ENCODE results near the gene IMMP2L. TPM values are rescaled to one million over a fixed set of nuclear protein-coding genes. Genes with fewer than 3 reads are reported as not detected.
"Not testable (repeated sequence)": the region's sequence is repeated elsewhere in the genome, so short reads cannot be mapped to it uniquely, and the experiment has no call there.

Gene IMMP2L
- polyA plus RNA-seq, 1 of the 3 experiments (the other 2 are of a cell fraction), result 10.7 TPM

DNA sequence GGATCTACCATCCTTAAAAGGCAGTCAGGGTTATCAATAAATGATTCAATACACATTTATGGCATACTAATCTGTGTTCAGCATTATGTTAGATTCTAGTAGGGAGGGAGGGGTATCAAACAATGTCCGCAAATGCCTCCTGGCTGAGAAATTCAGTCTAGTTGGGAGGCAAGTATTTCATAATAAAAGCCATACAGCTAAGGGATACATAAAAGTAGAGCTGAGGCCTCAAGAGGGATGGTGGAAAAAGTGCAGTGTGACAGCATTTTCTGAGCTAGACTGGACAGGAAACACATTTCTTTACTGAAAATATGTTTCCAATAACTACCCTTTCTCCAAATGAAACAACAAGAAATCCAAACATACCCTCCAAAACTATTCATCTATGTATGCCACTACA is 624.1 kb downstream of the IMMP2L start (continued):
- TF ChIP-seq, protein P1, sequence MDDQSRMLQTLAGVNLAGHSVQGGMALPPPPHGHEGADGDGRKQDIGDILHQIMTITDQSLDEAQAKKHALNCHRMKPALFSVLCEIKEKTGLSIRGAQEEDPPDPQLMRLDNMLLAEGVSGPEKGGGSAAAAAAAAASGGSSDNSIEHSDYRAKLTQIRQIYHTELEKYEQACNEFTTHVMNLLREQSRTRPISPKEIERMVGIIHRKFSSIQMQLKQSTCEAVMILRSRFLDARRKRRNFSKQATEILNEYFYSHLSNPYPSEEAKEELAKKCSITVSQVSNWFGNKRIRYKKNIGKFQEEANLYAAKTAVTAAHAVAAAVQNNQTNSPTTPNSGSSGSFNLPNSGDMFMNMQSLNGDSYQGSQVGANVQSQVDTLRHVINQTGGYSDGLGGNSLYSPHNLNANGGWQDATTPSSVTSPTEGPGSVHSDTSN (IDR thresholded peaks at IDR 0.05), result no peak
- no peak for TF ChIP-seq ELF1 (IDR thresholded peaks at IDR 0.05)
- no peak for TF ChIP-seq GABPA (IDR thresholded peaks at IDR 0.05; ENCODE audit: low read depth)
- no peak for TF ChIP-seq MEF2A (IDR thresholded peaks at IDR 0.05; ENCODE audit: borderline replicate concordance, low read depth)
- TF ChIP-seq CHD2 (IDR thresholded peaks at IDR 0.05; ENCODE audit: low read length, partially characterized antibody), result no peak
- TF ChIP-seq, protein P2, sequence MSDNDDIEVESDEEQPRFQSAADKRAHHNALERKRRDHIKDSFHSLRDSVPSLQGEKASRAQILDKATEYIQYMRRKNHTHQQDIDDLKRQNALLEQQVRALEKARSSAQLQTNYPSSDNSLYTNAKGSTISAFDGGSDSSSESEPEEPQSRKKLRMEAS (IDR thresholded peaks at IDR 0.05; ENCODE audit: low read depth), result no peak

DNA sequence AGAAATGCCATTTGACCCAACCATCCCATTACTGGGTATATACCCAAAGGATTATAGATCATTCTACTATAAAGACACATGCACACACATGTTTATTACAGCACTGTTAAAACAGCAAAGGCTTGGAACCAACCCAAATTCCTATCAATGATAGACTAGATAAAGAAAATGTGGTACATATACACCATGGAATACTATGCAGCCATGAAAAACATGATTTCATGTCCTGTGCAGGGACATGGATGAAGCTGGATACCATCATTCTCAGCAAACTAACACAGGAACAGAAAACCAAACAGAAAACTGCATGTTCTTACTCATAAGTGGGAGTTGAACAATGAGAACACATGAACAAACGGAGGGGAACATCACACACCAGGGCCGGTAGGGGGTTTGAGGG is 625.6 kb downstream of the IMMP2L start:
- H2AFZ ChIP-seq (ENCODE audit: low read depth); H3K27ac ChIP-seq (ENCODE audit: low read depth in 2 of 2, low read length in 1 of 2); CTCF ChIA-PET; H3K9ac ChIP-seq; H3K9me2 ChIP-seq; H3K4me3 ChIP-seq (ENCODE audit: low read depth in 2 of 2, low read length in 1 of 2); H3K4me1 ChIP-seq (ENCODE audit: control insufficient read depth in 1 of 2, insufficient read depth in 2 of 2, low read depth in 1 of 2, low read length in 1 of 2); POLR2A ChIA-PET; H4K20me1 ChIP-seq (ENCODE audit: insufficient read depth); H3K27me3 ChIP-seq (ENCODE audit: insufficient read depth); H3K4me2 ChIP-seq; H3K79me2 ChIP-seq (ENCODE audit: insufficient read depth); H3K36me3 ChIP-seq (replicated peaks in 1 of 2; ENCODE audit: control insufficient read depth in 1 of 2, insufficient read depth in 2 of 2, low read length in 1 of 2); H3K9me3 ChIP-seq; DNase-seq; H3F3A ChIP-seq (replicated peaks; ENCODE audit: insufficient read depth): not testable (repeated sequence)
- WGBS (ENCODE audit: low lambda C conversion rate), result 88% methylated on average over 2 of the region's 2 CpGs

DNA sequence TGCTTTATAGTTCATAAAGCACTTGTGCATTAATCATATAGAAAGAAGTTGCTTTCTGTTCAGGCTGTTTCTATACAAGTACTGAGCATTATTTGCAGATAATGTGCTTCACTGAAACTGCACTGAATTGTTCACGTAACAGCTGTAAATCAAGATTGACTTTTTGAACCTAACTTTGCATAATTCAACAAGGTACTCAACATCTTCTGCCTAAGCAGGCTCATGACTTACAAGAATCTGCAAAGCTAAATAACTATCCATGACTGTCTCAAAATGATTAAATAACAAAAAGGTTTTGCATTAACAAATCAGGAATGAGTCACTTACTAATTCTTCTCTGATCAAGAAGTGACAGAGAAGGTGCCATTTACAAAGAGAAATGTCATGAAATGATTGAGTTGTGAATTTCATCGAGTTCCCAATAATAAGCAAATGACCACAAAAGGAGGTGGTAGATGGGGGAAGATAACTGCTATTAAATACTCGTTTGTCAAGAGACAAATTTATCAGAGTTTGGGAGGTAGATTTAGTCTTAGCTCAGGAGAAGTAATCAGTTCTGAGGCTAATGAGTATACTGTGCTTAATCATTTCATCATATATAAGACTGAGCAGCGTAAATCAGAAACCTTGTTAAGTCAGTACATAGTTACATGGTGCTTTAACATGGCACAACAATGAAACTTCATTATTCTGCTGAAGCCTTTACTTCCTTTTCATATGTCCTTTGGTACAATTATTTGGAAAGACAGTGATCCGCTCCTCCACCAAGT is 632.6 kb downstream of the IMMP2L start:
- no peaks in the 10 kb centered on the region for H3K9me2 ChIP-seq
- no peak for DNase-seq
- no peak overlapping the region for H3K9ac ChIP-seq
- no peak overlapping the region for H3K27ac ChIP-seq (ENCODE audit: low read depth in 2 of 2, low read length in 1 of 2)
- H3K79me2 ChIP-seq (ENCODE audit: insufficient read depth), result no peaks in the 10 kb centered on the region
- H3K4me3 ChIP-seq (ENCODE audit: low read depth in 2 of 2, low read length in 1 of 2), result no peak overlapping the region
- no peaks in the 10 kb centered on the region for H3K4me1 ChIP-seq (ENCODE audit: control insufficient read depth in 1 of 2, insufficient read depth in 2 of 2, low read depth in 1 of 2, low read length in 1 of 2)
- 62% methylated on average over 5 of the region's 5 CpGs for WGBS (ENCODE audit: low lambda C conversion rate)
- no peaks in the 10 kb centered on the region for H3F3A ChIP-seq (replicated peaks; ENCODE audit: insufficient read depth)
- no peak overlapping the region for H2AFZ ChIP-seq (ENCODE audit: low read depth)
- CTCF ChIA-PET, result interaction anchor here (1.4 kb wide), 1 partner anchor 9 kb away, joined by 3 read pairs; no protein-coding TSS in a partner anchor
- H3K4me2 ChIP-seq, result no peak overlapping the region
- POLR2A ChIA-PET, result no interaction called here
- no peaks in the 10 kb centered on the region for H3K36me3 ChIP-seq (replicated peaks in 1 of 2; ENCODE audit: control insufficient read depth in 1 of 2, insufficient read depth in 2 of 2, low read length in 1 of 2)
- no peaks in the 10 kb centered on the region for H3K27me3 ChIP-seq (ENCODE audit: insufficient read depth)
- no peaks in the 10 kb centered on the region for H4K20me1 ChIP-seq (ENCODE audit: insufficient read depth)
- no peaks in the 10 kb centered on the region for H3K9me3 ChIP-seq
- TF ChIP-seq ELF1 (IDR thresholded peaks at IDR 0.05) (no peak), MEF2A (IDR thresholded peaks at IDR 0.05; ENCODE audit: borderline replicate concordance, low read depth) (no peak), RFX5 (IDR thresholded peaks at IDR 0.05; ENCODE audit: low read length) (no peak), SMC3 (IDR thresholded peaks at IDR 0.05; ENCODE audit: low read depth, low read length) (no peak), TAF1 (IDR thresholded peaks at IDR 0.05; ENCODE audit: borderline replicate concordance, low read depth, low read length) (no peak), JUND (IDR thresholded peaks at IDR 0.05) (no peak), FOXM1 (IDR thresholded peaks at IDR 0.05; ENCODE audit: low read depth) (no peak), EP300 (IDR thresholded peaks at IDR 0.05; ENCODE audit: borderline replicate concordance in 1 of 2, low read depth in 1 of 2, low read length in 1 of 2) (no peak), SIN3A (IDR thresholded peaks at IDR 0.05; ENCODE audit: borderline replicate concordance, low read depth, low read length) (no peak), GATA2 (CRISPR knock-in tag; IDR thresholded peaks at IDR 0.05) (no peak)
- TF ChIP-seq, protein P1 (IDR thresholded peaks at IDR 0.05), result no peak
- TF ChIP-seq, protein P3, sequence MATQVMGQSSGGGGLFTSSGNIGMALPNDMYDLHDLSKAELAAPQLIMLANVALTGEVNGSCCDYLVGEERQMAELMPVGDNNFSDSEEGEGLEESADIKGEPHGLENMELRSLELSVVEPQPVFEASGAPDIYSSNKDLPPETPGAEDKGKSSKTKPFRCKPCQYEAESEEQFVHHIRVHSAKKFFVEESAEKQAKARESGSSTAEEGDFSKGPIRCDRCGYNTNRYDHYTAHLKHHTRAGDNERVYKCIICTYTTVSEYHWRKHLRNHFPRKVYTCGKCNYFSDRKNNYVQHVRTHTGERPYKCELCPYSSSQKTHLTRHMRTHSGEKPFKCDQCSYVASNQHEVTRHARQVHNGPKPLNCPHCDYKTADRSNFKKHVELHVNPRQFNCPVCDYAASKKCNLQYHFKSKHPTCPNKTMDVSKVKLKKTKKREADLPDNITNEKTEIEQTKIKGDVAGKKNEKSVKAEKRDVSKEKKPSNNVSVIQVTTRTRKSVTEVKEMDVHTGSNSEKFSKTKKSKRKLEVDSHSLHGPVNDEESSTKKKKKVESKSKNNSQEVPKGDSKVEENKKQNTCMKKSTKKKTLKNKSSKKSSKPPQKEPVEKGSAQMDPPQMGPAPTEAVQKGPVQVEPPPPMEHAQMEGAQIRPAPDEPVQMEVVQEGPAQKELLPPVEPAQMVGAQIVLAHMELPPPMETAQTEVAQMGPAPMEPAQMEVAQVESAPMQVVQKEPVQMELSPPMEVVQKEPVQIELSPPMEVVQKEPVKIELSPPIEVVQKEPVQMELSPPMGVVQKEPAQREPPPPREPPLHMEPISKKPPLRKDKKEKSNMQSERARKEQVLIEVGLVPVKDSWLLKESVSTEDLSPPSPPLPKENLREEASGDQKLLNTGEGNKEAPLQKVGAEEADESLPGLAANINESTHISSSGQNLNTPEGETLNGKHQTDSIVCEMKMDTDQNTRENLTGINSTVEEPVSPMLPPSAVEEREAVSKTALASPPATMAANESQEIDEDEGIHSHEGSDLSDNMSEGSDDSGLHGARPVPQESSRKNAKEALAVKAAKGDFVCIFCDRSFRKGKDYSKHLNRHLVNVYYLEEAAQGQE (IDR thresholded peaks at IDR 0.05; ENCODE audit: low read depth, low read length), result no peak
- TF ChIP-seq, protein P4, sequence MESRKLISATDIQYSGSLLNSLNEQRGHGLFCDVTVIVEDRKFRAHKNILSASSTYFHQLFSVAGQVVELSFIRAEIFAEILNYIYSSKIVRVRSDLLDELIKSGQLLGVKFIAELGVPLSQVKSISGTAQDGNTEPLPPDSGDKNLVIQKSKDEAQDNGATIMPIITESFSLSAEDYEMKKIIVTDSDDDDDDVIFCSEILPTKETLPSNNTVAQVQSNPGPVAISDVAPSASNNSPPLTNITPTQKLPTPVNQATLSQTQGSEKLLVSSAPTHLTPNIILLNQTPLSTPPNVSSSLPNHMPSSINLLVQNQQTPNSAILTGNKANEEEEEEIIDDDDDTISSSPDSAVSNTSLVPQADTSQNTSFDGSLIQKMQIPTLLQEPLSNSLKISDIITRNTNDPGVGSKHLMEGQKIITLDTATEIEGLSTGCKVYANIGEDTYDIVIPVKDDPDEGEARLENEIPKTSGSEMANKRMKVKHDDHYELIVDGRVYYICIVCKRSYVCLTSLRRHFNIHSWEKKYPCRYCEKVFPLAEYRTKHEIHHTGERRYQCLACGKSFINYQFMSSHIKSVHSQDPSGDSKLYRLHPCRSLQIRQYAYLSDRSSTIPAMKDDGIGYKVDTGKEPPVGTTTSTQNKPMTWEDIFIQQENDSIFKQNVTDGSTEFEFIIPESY (IDR thresholded peaks at IDR 0.05; ENCODE audit: borderline replicate concordance, low read depth), result no peak
- TF ChIP-seq, protein P2 (IDR thresholded peaks at IDR 0.05; ENCODE audit: low read depth), result no peak

Data from SK-N-SH (cell line).